Stimulated activated naive B cell treated with anti-CD40 and anti-IgM and Interleukin-4, amounts not matched to agents 10 μg/mL and 1 μg/mL and 100 μg/mL, for 72 hours (primary cell): Measurements from ENCODE around the gene TNMD.

Source experiments
- ATAC-seq, 2 donors: fragments of 150-1000 bp; cut with Tn5 transposase; replicated peaks; 2 replicates each; pipeline ENCODE4 v1.10.0; 2021; ENCODE audit warnings: moderate library complexity in 1 of 2
- DNase-seq: peaks from one replicate; pipeline ENCODE4 v3.0.0; 2021
- H3K27ac Mint-ChIP-seq: one replicate; pipeline ENCODE4 v1.8.0; 2022; ENCODE audit warnings: mild to moderate bottlenecking, mixed read lengths
- H3K27me3 Mint-ChIP-seq, 2 donors: one replicate each; pipeline ENCODE4 v1.8.0; 2022; ENCODE audit warnings: mixed read lengths in 2 of 2
- H3K36me3 Mint-ChIP-seq, 2 donors: one replicate each; pipeline ENCODE4 v1.8.0; 2022; ENCODE audit warnings: mixed read lengths in 2 of 2, mild to moderate bottlenecking in 1 of 2
- H3K4me1 Mint-ChIP-seq, 2 donors: one replicate each; pipeline ENCODE4 v1.8.0; 2022; ENCODE audit warnings: mixed read lengths in 2 of 2, mild to moderate bottlenecking in 1 of 2
- H3K4me3 Mint-ChIP-seq, 2 donors: one replicate each; pipeline ENCODE4 v1.8.0; 2022; ENCODE audit warnings: mild to moderate bottlenecking in 2 of 2, mixed read lengths in 2 of 2, moderate library complexity in 1 of 2
- H3K9me3 Mint-ChIP-seq, 2 donors: one replicate each; pipeline ENCODE4 v1.8.0; 2022; ENCODE audit warnings: mixed read lengths in 2 of 2, mild to moderate bottlenecking in 1 of 2

The TNMD gene

GRCh38 chrX:100623001-100623400 is 38.3 kb downstream of the TNMD start:
- Mint-ChIP-seq H3K36me3 (no peaks in the 10 kb centered on the region), H3K4me3 (no peak overlapping the region), H3K27me3 (peaks cover 21% of the 10 kb centered on the region in 2 donors), H3K4me1 (peaks cover 8% of the 10 kb centered on the region in 2 donors), H3K27ac (no peak overlapping the region), H3K9me3 (peaks cover 0 to 3% of the 10 kb centered on the region in 2 donors)
- no peak for DNase-seq
- no peak for ATAC-seq

- ATAC-seq (peak; percentile 94), DNase-seq (peak; percentile 44)
- Mint-ChIP-seq H3K9me3 (no peaks in the 10 kb centered on the region), H3K4me1 (peaks cover 8% of the 10 kb centered on the region in 2 donors), H3K4me3 (no peak overlapping the region), H3K36me3 (no peaks in the 10 kb centered on the region), H3K27ac (no peak overlapping the region), H3K27me3 (peaks cover 7 to 33% of the 10 kb centered on the region in 2 donors)
Measured at GRCh38 chrX:100625985-100626491, 41.3 kb downstream of the TNMD start.

- Mint-ChIP-seq H3K4me1 (peaks cover 5 to 11% of the 10 kb centered on the region in 2 donors), H3K9me3 (peaks cover 0 to 2% of the 10 kb centered on the region in 2 donors), H3K27me3 (peaks cover 32 to 44% of the 10 kb centered on the region in 2 donors), H3K27ac (no peak overlapping the region), H3K36me3 (no peaks in the 10 kb centered on the region), H3K4me3 (no peak overlapping the region)
- ATAC-seq (no peak), DNase-seq (no peak)
Measured at GRCh38 chrX:100635040-100635439, 50.3 kb downstream of the TNMD start.

- Mint-ChIP-seq H3K4me3 (peak overlapping the region in 1 of 2 donors; percentile 86), H3K36me3 (no peaks in the 10 kb centered on the region), H3K4me1 (peaks cover 5 to 11% of the 10 kb centered on the region in 2 donors), H3K27ac (no peak overlapping the region), H3K27me3 (peaks cover 32 to 39% of the 10 kb centered on the region in 2 donors), H3K9me3 (peaks cover 0 to 2% of the 10 kb centered on the region in 2 donors)
- no peak for DNase-seq
- no peak for ATAC-seq
Measured at GRCh38 chrX:100635989-100636320, 51.2 kb downstream of the TNMD start.

- H3K4me1 Mint-ChIP-seq: peaks cover 5 to 11% of the 10 kb centered on the region in 2 donors
- H3K36me3 Mint-ChIP-seq: no peaks in the 10 kb centered on the region
- DNase-seq (peak; percentile 42), ATAC-seq (peak; percentile 91 to 98)
- peak within 1 kb of the TSS; percentile 85 for H3K27ac Mint-ChIP-seq
- H3K9me3 Mint-ChIP-seq: peaks cover 0 to 2% of the 10 kb centered on the region in 2 donors
- H3K4me3 Mint-ChIP-seq: peak within 1 kb of the TSS; percentile 86 to 92
- peaks cover 37 to 40% of the 10 kb centered on the region in 2 donors for H3K27me3 Mint-ChIP-seq
Measured at GRCh38 chrX:100636321-100636991, 51.7 kb downstream of the TNMD start, which contains the start of gene TSPAN6. Gene TSPAN6 (minus strand): TSS chrX:100636806. CDS start chrX:100636694, 112 bp downstream.

- Mint-ChIP-seq H3K4me3 (no peak overlapping the region), H3K27me3 (peaks cover 45 to 46% of the 10 kb centered on the region in 2 donors), H3K4me1 (no peaks in the 10 kb centered on the region), H3K9me3 (no peaks in the 10 kb centered on the region), H3K27ac (no peak overlapping the region), H3K36me3 (no peaks in the 10 kb centered on the region)
- ATAC-seq: no peak
- no peak for DNase-seq
Measured at GRCh38 chrX:100642290-100642689, 57.6 kb downstream of the TNMD start.

- DNase-seq (no peak), ATAC-seq (no peak)
- Mint-ChIP-seq H3K4me1 (no peaks in the 10 kb centered on the region), H3K27me3 (peaks cover 45 to 46% of the 10 kb centered on the region in 2 donors), H3K27ac (no peak overlapping the region), H3K9me3 (no peaks in the 10 kb centered on the region), H3K36me3 (no peaks in the 10 kb centered on the region), H3K4me3 (no peak overlapping the region)
Measured at GRCh38 chrX:100643212-100643611, 58.5 kb downstream of the TNMD start.

- DNase-seq (no peak), ATAC-seq (peak in 1 of 2 donors; percentile 67)
- Mint-ChIP-seq H3K4me3 (no peak within 1 kb of the TSS), H3K36me3 (no peaks in the 10 kb centered on the region), H3K4me1 (no peaks in the 10 kb centered on the region), H3K27ac (no peak within 1 kb of the TSS), H3K27me3 (peaks cover 40 to 41% of the 10 kb centered on the region in 2 donors), H3K9me3 (no peaks in the 10 kb centered on the region)
Measured at GRCh38 chrX:100643956-100644860, 59.5 kb downstream of the TNMD start, which contains the start of gene SRPX2. Gene SRPX2 (plus strand): TSS chrX:100644199. CDS start chrX:100646323, 2,124 bp downstream.

- H3K27ac Mint-ChIP-seq: no peak overlapping the region
- no peak for DNase-seq
- no peak overlapping the region for H3K4me3 Mint-ChIP-seq
- no peaks in the 10 kb centered on the region for H3K4me1 Mint-ChIP-seq
- peaks cover 33% of the 10 kb centered on the region in 2 donors for H3K27me3 Mint-ChIP-seq
- ATAC-seq: no peak
- no peaks in the 10 kb centered on the region for H3K9me3 Mint-ChIP-seq
- no peaks in the 10 kb centered on the region for H3K36me3 Mint-ChIP-seq
Measured at GRCh38 chrX:100645106-100645505, 60.4 kb downstream of the TNMD start.

- Mint-ChIP-seq H3K4me3 (no peak overlapping the region), H3K27me3 (peaks cover 29 to 34% of the 10 kb centered on the region in 2 donors), H3K4me1 (no peaks in the 10 kb centered on the region), H3K36me3 (no peaks in the 10 kb centered on the region), H3K9me3 (no peaks in the 10 kb centered on the region), H3K27ac (no peak overlapping the region)
- no peak for ATAC-seq
- no peak for DNase-seq
Measured at GRCh38 chrX:100647095-100647494, 62.4 kb downstream of the TNMD start.

GRCh38 chrX:100647739-100648138 is 63.0 kb downstream of the TNMD start:
- Mint-ChIP-seq H3K9me3 (no peaks in the 10 kb centered on the region), H3K27ac (no peak overlapping the region), H3K4me3 (no peak overlapping the region), H3K36me3 (no peaks in the 10 kb centered on the region), H3K27me3 (peaks cover 27 to 29% of the 10 kb centered on the region in 2 donors), H3K4me1 (no peaks in the 10 kb centered on the region)
- DNase-seq (no peak), ATAC-seq (no peak)

GRCh38 chrX:100648458-100649417 is 64.0 kb downstream of the TNMD start:
- no peaks in the 10 kb centered on the region for H3K4me1 Mint-ChIP-seq
- H3K27me3 Mint-ChIP-seq: peaks cover 32 to 37% of the 10 kb centered on the region in 2 donors
- no peak overlapping the region for H3K27ac Mint-ChIP-seq
- ATAC-seq: no peak
- H3K36me3 Mint-ChIP-seq: peaks cover 0 to 1% of the 10 kb centered on the region in 2 donors
- H3K4me3 Mint-ChIP-seq: no peak overlapping the region
- no peaks in the 10 kb centered on the region for H3K9me3 Mint-ChIP-seq
- DNase-seq: no peak
